HG03139 (cell line): ENCODE results near the gene IGSF21.

Source experiments
- ATAC-seq: cut with Tn5 transposase; IDR thresholded peaks from one replicate; pipeline ENCODE4 v1.9.1; 2021; ENCODE audit not compliant: unreplicated experiment

Gene IGSF21

GRCh38 chr1:18118491-18118890 lies 10.9 kb downstream of the IGSF21 start:
- no peak for ATAC-seq

- ATAC-seq, result no peak
Measured at GRCh38 chr1:18119289-18119688, 11.7 kb downstream of the IGSF21 start.

- no peak for ATAC-seq
Measured at GRCh38 chr1:18119771-18120377, 12.3 kb downstream of the IGSF21 start.

- ATAC-seq, result no peak
Measured at GRCh38 chr1:18120638-18121037, 13.0 kb downstream of the IGSF21 start.

GRCh38 chr1:18121072-18121820 lies 13.6 kb downstream of the IGSF21 start:
- no peak for ATAC-seq

- no peak for ATAC-seq
Measured at GRCh38 chr1:18123467-18123992, 15.9 kb downstream of the IGSF21 start.

- no peak for ATAC-seq
Measured at GRCh38 chr1:18124977-18125376, 17.4 kb downstream of the IGSF21 start.

GRCh38 chr1:18126616-18127015 lies 19.0 kb downstream of the IGSF21 start:
- ATAC-seq, result no peak

GRCh38 chr1:18128298-18128697 lies 20.7 kb downstream of the IGSF21 start:
- no peak for ATAC-seq

GRCh38 chr1:18130356-18130755 lies 22.8 kb downstream of the IGSF21 start:
- no peak for ATAC-seq

GRCh38 chr1:18132022-18132710 lies 24.6 kb downstream of the IGSF21 start:
- ATAC-seq, result no peak

- no peak for ATAC-seq
Measured at GRCh38 chr1:18132711-18133541, 25.3 kb downstream of the IGSF21 start.

GRCh38 chr1:18134324-18135046 lies 26.9 kb downstream of the IGSF21 start:
- ATAC-seq, result no peak

- ATAC-seq, result no peak
Measured at GRCh38 chr1:18137759-18138345, 30.3 kb downstream of the IGSF21 start.

GRCh38 chr1:18139198-18139981 lies 31.8 kb downstream of the IGSF21 start:
- no peak for ATAC-seq

- no peak for ATAC-seq
Measured at GRCh38 chr1:18140411-18140810, 32.8 kb downstream of the IGSF21 start.

- no peak for ATAC-seq
Measured at GRCh38 chr1:18141661-18142060, 34.1 kb downstream of the IGSF21 start.

GRCh38 chr1:18142471-18142870 lies 34.9 kb downstream of the IGSF21 start:
- no peak for ATAC-seq

- no peak for ATAC-seq
Measured at GRCh38 chr1:18142969-18143368, 35.4 kb downstream of the IGSF21 start.
